Osteocyte (in vitro differentiated cells): Measurements from ENCODE around the gene UBXN10. TPM values are rescaled to one million over a fixed set of nuclear protein-coding genes. Genes with fewer than 3 reads are reported as not detected.

Source experiments
- DNase-seq: peaks from one replicate; pipeline ENCODE4 v3.0.0; 2021; ENCODE audit warnings: mixed read lengths; ENCODE audit not compliant: unreplicated experiment; ENCODE audit errors: extremely low spot score
- H3K27ac Mint-ChIP-seq: one replicate; pipeline ENCODE4 v1.8.0; 2021; ENCODE audit warnings: mild to moderate bottlenecking, mixed read lengths; ENCODE audit not compliant: unreplicated experiment
- H3K27me3 Mint-ChIP-seq: one replicate; pipeline ENCODE4 v1.8.0; 2021; ENCODE audit warnings: mixed read lengths; ENCODE audit not compliant: unreplicated experiment
- H3K36me3 Mint-ChIP-seq: one replicate; pipeline ENCODE4 v1.8.0; 2021; ENCODE audit warnings: mixed read lengths; ENCODE audit not compliant: unreplicated experiment
- H3K4me1 Mint-ChIP-seq: one replicate; pipeline ENCODE4 v1.8.0; 2021; ENCODE audit warnings: mixed read lengths; ENCODE audit not compliant: unreplicated experiment
- H3K4me3 Mint-ChIP-seq: one replicate; pipeline ENCODE4 v1.8.0; 2021; ENCODE audit warnings: mild to moderate bottlenecking, moderate library complexity, mixed read lengths; ENCODE audit not compliant: unreplicated experiment
- H3K9me3 Mint-ChIP-seq: one replicate; pipeline ENCODE4 v1.8.0; 2021; ENCODE audit warnings: mixed read lengths; ENCODE audit not compliant: unreplicated experiment
- total RNA-seq: library from RNA; stranded (reverse); gene quantifications from 2 replicates; pipeline ENCODE4 v1.2.1, GENCODE V29; 2021
- TF ChIP-seq, protein P1 (sequence below): fragments of 200-600 bp; sonication (generic); IDR thresholded peaks from 2 replicates; pipeline ENCODE4 v1.5.0; 2021; ENCODE audit warnings: antibody characterized with exemption, mild to moderate bottlenecking, moderate library complexity

The UBXN10 gene
- total RNA-seq, 1 donor from 2014 or later = not detected

DNA sequence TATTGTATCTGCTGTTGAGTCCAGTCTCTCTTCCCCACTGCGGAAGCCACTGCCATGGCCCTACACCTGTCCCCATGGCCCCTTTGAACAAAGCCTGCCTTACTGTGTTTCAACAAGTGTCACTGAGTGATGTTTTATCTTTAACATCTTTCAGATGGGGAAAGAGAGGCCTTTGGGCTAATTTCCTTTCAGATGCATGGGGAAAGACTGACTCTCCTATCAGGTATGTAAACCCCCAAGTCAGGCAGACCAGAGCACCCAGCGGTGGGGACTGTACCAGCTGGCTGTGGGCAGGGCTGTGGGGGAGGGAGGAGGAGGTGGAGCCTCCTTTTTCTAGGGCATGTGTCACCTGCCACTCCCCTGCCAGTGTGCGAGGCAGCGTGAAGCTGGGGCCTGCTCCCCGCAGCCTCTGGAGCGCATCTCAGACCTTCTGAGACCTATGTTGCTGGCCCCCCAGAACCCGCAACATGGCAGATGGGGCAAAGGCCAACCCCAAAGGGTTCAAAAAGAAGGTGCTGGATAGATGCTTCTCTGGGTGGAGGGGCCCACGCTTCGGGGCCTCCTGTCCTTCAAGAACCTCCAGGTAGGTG, 46.8 kb upstream of the UBXN10 start, which contains the start of gene PLA2G2F:
TSS of gene PLA2G2F (plus strand) at position 363 of the 590 bp plus-strand sequence. CDS start at position 468, 105 bp downstream.
- no peaks in the 10 kb centered on the region for H3K36me3 Mint-ChIP-seq
- H3K27me3 Mint-ChIP-seq = peaks cover 4% of the 10 kb centered on the region
- H3K27ac Mint-ChIP-seq = no peak within 1 kb of the TSS
- no peak for DNase-seq
- no peaks in the 10 kb centered on the region for H3K9me3 Mint-ChIP-seq
- H3K4me3 Mint-ChIP-seq = no peak within 1 kb of the TSS
- no peaks in the 10 kb centered on the region for H3K4me1 Mint-ChIP-seq
- TF ChIP-seq, protein P1, sequence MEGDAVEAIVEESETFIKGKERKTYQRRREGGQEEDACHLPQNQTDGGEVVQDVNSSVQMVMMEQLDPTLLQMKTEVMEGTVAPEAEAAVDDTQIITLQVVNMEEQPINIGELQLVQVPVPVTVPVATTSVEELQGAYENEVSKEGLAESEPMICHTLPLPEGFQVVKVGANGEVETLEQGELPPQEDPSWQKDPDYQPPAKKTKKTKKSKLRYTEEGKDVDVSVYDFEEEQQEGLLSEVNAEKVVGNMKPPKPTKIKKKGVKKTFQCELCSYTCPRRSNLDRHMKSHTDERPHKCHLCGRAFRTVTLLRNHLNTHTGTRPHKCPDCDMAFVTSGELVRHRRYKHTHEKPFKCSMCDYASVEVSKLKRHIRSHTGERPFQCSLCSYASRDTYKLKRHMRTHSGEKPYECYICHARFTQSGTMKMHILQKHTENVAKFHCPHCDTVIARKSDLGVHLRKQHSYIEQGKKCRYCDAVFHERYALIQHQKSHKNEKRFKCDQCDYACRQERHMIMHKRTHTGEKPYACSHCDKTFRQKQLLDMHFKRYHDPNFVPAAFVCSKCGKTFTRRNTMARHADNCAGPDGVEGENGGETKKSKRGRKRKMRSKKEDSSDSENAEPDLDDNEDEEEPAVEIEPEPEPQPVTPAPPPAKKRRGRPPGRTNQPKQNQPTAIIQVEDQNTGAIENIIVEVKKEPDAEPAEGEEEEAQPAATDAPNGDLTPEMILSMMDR = no peak

GRCh38 chr1:20139776-20140612, 45.9 kb upstream of the UBXN10 start:
- H3K9me3 Mint-ChIP-seq = no peaks in the 10 kb centered on the region
- H3K27ac Mint-ChIP-seq = no peak overlapping the region
- TF ChIP-seq, protein P1 = no peak
- DNase-seq = no peak
- H3K4me3 Mint-ChIP-seq = no peak overlapping the region
- H3K4me1 Mint-ChIP-seq = no peaks in the 10 kb centered on the region
- peaks cover 4% of the 10 kb centered on the region for H3K27me3 Mint-ChIP-seq
- H3K36me3 Mint-ChIP-seq = no peaks in the 10 kb centered on the region

DNA sequence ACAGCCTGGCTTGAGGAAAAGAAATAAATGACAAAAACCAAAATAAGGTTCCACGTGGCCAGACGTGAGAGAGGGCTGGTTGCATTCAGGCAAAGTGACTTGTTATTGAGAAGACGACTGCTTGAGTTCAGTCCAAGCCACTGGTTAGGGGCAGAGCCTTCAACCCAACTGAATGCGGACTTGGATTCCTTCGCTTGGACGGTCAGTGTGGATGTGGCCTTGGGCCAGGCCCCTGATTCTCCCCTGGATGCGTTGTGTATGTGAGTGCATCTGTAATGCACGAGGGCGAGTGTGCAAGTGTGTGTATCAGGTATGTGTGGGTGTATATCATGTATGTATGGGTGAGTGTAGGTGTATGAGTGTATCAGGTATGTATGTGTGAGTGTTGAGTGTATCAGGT, 44.9 kb upstream of the UBXN10 start:
- Mint-ChIP-seq H3K9me3 (no peaks in the 10 kb centered on the region), H3K4me3 (no peak overlapping the region), H3K27ac (no peak overlapping the region), H3K36me3 (no peaks in the 10 kb centered on the region), H3K4me1 (no peaks in the 10 kb centered on the region), H3K27me3 (peaks cover 4% of the 10 kb centered on the region)
- no peak for DNase-seq
- TF ChIP-seq, protein P1 = no peak

DNA sequence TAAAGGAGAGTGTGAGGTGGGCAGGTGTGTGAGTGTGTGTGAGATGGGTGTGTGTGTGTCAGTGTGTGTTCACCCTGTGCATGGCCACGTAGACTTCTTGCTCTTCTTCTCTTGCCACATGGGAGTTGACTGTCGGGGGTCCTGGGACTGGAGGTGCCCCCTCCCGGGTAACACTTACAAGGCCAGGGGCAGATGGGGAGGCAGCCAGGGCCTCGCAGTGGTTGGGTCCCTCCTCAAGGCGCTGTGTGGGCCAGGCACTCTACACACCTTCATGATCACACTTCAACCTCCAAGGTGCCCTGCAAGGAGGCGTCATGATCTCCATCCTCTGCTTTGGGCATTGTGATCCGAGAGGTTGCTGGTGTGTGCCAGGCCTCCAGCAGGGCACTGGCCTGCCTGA, 44.4 kb upstream of the UBXN10 start:
- Mint-ChIP-seq H3K4me1 (no peaks in the 10 kb centered on the region), H3K4me3 (no peak overlapping the region), H3K9me3 (no peaks in the 10 kb centered on the region), H3K36me3 (no peaks in the 10 kb centered on the region), H3K27ac (no peak overlapping the region), H3K27me3 (peaks cover 4% of the 10 kb centered on the region)
- DNase-seq = no peak
- TF ChIP-seq, protein P1 = no peak

DNA sequence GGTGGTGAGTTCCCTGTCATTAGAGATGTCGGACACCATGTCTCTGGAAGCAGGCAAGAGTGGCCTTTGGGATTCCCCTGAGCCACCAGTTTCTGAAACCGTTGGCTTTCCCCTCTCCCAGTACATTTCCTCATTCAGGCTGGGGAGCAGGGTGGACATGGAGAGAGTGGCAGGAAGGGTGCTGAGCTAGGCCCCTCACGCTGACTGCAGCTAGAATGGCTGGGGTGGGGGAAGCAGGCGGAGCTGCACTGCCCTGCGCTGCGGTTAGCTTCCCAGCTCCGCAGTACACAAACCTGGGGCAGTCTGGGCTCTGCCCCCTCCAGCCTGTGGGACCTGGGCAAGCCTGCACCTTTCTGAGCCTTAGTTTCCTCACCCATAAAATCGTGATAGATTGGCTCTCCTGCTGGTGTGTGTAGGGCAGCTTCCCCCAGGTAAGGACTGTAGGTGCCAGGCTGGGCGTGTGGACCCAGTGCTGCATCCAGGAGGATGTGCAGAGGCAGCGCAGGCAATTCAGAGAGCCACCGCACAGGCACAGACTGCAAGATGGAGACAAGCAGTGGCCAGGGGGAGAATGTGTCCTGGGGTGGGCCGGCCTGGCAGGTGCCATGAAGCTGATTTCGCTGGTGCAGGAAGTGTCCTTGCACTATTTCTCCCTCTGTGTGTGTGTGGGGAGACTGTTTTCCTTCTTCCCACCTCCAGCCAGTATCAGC, 43.7 kb upstream of the UBXN10 start:
- TF ChIP-seq, protein P1 = no peak
- no peaks in the 10 kb centered on the region for H3K36me3 Mint-ChIP-seq
- H3K4me1 Mint-ChIP-seq = no peaks in the 10 kb centered on the region
- H3K27ac Mint-ChIP-seq = no peak overlapping the region
- H3K4me3 Mint-ChIP-seq = no peak overlapping the region
- no peaks in the 10 kb centered on the region for H3K9me3 Mint-ChIP-seq
- no peak for DNase-seq
- H3K27me3 Mint-ChIP-seq = peaks cover 4% of the 10 kb centered on the region
